Upper lobe of left lung (tissue), 4 donors: ENCODE results near the gene AP1S2.
A peak's percentile ranks its signal among the peaks of the same experiment; 100 is the strongest.

Experiments used
- EP300 ChIP-seq, 4 donors: sonication (generic); formaldehyde crosslinking; IDR thresholded peaks; one replicate each; pipeline ENCODE4 v1.5.1; 2017; ENCODE audit warnings: antibody characterized with exemption in 4 of 4, control low read depth in 2 of 4
- POLR2A ChIP-seq, 4 donors: fragments of 450-650 bp; IDR thresholded peaks; one replicate each; pipeline ENCODE4 v1.5.1; 2016 to 2017; ENCODE audit warnings: antibody characterized with exemption in 4 of 4, mild to moderate bottlenecking in 2 of 4
- POLR2AphosphoS5 ChIP-seq, 2 donors: sonication (generic); formaldehyde crosslinking; IDR thresholded peaks; one replicate each; pipeline ENCODE4 v1.5.1; 2017; ENCODE audit warnings: antibody characterized with exemption in 2 of 2
- TF ChIP-seq, protein P1 (sequence below), 6 experiments: fragments of 450-650 bp in 4 of 6; fragments of 200-600 bp in 2 of 6; sonication (generic) in 2 of 6; IDR thresholded peaks; one replicate each; pipeline ENCODE4 v1.5.1; 2016 to 2019; ENCODE audit warnings: antibody characterized with exemption in 6 of 6

DNA sequence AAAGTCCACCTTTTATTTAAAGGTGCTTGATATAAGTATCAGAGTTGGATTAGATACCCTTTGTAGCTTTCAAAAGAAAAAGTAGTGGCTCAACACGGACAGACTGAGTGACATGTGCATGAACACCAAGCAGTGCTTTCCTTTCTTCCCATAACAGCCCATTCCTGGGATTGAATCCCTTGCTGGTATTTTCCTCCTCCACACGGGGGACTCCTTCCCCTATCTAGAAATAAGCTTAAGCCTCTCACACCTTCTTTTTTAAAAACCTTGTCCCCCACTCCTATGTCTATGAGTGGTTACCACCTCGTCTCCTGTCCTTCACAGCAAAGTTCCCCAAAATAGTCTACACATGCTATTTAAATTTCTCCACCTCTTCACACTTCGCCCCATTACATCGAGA lies 5.1 kb downstream of the AP1S2 start:
- TF ChIP-seq, protein P1, sequence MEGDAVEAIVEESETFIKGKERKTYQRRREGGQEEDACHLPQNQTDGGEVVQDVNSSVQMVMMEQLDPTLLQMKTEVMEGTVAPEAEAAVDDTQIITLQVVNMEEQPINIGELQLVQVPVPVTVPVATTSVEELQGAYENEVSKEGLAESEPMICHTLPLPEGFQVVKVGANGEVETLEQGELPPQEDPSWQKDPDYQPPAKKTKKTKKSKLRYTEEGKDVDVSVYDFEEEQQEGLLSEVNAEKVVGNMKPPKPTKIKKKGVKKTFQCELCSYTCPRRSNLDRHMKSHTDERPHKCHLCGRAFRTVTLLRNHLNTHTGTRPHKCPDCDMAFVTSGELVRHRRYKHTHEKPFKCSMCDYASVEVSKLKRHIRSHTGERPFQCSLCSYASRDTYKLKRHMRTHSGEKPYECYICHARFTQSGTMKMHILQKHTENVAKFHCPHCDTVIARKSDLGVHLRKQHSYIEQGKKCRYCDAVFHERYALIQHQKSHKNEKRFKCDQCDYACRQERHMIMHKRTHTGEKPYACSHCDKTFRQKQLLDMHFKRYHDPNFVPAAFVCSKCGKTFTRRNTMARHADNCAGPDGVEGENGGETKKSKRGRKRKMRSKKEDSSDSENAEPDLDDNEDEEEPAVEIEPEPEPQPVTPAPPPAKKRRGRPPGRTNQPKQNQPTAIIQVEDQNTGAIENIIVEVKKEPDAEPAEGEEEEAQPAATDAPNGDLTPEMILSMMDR (IDR thresholded peaks at IDR 0.05): peak in 1 of 6 experiments; percentile 6
- no peak for TF ChIP-seq POLR2A (IDR thresholded peaks at IDR 0.05)
- TF ChIP-seq EP300 (IDR thresholded peaks at IDR 0.05): no peak
- no peak for TF ChIP-seq POLR2AphosphoS5 (IDR thresholded peaks at IDR 0.05)
